Panc1 (cell line): ENCODE measurements around the gene NANS. TPM values are rescaled to one million over a fixed set of nuclear protein-coding genes. Genes with fewer than 3 reads are reported as not detected.

Experiments
- ATAC-seq: fragments of 200-7000 bp; cut with Tn5 transposase; 2 replicates; pipeline ENCODE4 v1.9.1; 2020; ENCODE audit warnings: mild to moderate bottlenecking, moderate library complexity
- BruUV-seq: library from RNA; stranded (reverse); fragments of 400-500 nt; replicated peaks from 2 replicates; lab custom pipeline; 2021; lab: Mats Ljungman, UMichigan
- CTCF ChIA-PET: fragments of 300-600 bp; sonication (Branson Sonifier 250); formaldehyde crosslinking; loops from one replicate; lab custom pipeline; 2022; ENCODE audit warnings: antibody characterized with exemption; lab: Charles Lee
- POLR2A ChIA-PET: fragments of 300-600 bp; sonication (Branson Sonifier 250); formaldehyde crosslinking; loops from one replicate; lab custom pipeline; 2022; ENCODE audit warnings: antibody characterized with exemption; lab: Charles Lee
- DNase-seq: peaks from one replicate; pipeline ENCODE4 v3.0.0-alpha.2; 2010; ENCODE audit warnings: low read depth, low spot score
- H3K27ac ChIP-seq: 2 replicates; pipeline ENCODE4 v1.5.1; 2011; ENCODE audit warnings: mild to moderate bottlenecking, low read length, inconsistent platforms
- H3K27me3 ChIP-seq: fragments of 200-500 bp; sonication (Bioruptor generic); 2 replicates; pipeline ENCODE4 v1.6.0; 2014; ENCODE audit warnings: low read length, inconsistent platforms; ENCODE audit not compliant: control insufficient read depth, insufficient read depth
- H3K36me3 ChIP-seq: fragments of 200-500 bp; sonication (Bioruptor generic); 2 replicates; pipeline ENCODE4 v1.5.1; 2014; ENCODE audit warnings: inconsistent platforms, mild to moderate bottlenecking, low read length, moderate library complexity; ENCODE audit not compliant: control insufficient read depth, insufficient read depth
- H3K4me1 ChIP-seq: 2 replicates; pipeline ENCODE4 v1.5.1; 2011; ENCODE audit warnings: inconsistent platforms, mild to moderate bottlenecking, low read length, moderate library complexity; ENCODE audit not compliant: control insufficient read depth, insufficient read depth
- H3K4me3 ChIP-seq, 2 experiments: 2 replicates each; pipeline ENCODE4 v1.5.1; 2011 to 2012; ENCODE audit warnings: low read depth in 2 of 2, low read length in 2 of 2, mild to moderate bottlenecking in 2 of 2, inconsistent platforms in 1 of 2, moderate library complexity in 1 of 2
- H3K9me3 ChIP-seq: fragments of 200-500 bp; sonication (Bioruptor generic); 2 replicates; pipeline ENCODE4 v1.5.1; 2014; ENCODE audit warnings: low read depth, mild to moderate bottlenecking, inconsistent platforms, low read length, moderate library complexity; ENCODE audit not compliant: control insufficient read depth, insufficient read depth
- POLR2AphosphoS5 ChIP-seq: IDR thresholded peaks from 2 replicates; pipeline ENCODE4 v1.6.1; 2012; ENCODE audit warnings: mild to moderate bottlenecking, low read depth, low read length, moderate library complexity
- SIN3A ChIP-seq: IDR thresholded peaks from 2 replicates; pipeline ENCODE4 v1.6.1; 2012; ENCODE audit warnings: low read depth, mild to moderate bottlenecking, low read length, moderate library complexity, borderline replicate concordance; ENCODE audit not compliant: insufficient read depth
- TCF7L2 ChIP-seq: IDR thresholded peaks from 2 replicates; pipeline ENCODE4 v1.6.1; 2011; ENCODE audit warnings: mild to moderate bottlenecking, low read depth, low read length, inconsistent platforms
- in situ Hi-C: cut with HindIII; loops from 2 replicates; pipeline ENCODE4 v1.10.0; 2016; ENCODE audit warnings: low sequenced_read_pairs, low pct_unique_long_range_greater_than_20kb
- intact Hi-C: fragments of 100-400 bp; cut with micrococcal nuclease; formaldehyde crosslinking; loops from one replicate; pipeline ENCODE4 v1.10.0; 2022; ENCODE audit not compliant: unreplicated experiment
- total RNA-seq: library from RNA; stranded (reverse); gene quantifications from one replicate; pipeline ENCODE4 v1.2.1, GENCODE V29; 2021; ENCODE audit not compliant: unreplicated experiment
- TF ChIP-seq, protein P1 (sequence below): fragments of 450-650 bp; IDR thresholded peaks from 2 replicates; pipeline ENCODE4 v1.5.1; 2017; ENCODE audit warnings: mild to moderate bottlenecking
- TF ChIP-seq, protein P2 (sequence below), 2 experiments: IDR thresholded peaks; 2 replicates each; pipeline ENCODE4 v1.6.1; 2011 to 2012; ENCODE audit warnings: low read depth in 2 of 2, control low read depth in 1 of 2, low read length in 1 of 2, mild to moderate bottlenecking in 1 of 2, moderate library complexity in 1 of 2; ENCODE audit not compliant: insufficient read depth in 1 of 2

The NANS gene
- total RNA-seq, 1 experiment from 2014 or later = 41.0 TPM

DNA sequence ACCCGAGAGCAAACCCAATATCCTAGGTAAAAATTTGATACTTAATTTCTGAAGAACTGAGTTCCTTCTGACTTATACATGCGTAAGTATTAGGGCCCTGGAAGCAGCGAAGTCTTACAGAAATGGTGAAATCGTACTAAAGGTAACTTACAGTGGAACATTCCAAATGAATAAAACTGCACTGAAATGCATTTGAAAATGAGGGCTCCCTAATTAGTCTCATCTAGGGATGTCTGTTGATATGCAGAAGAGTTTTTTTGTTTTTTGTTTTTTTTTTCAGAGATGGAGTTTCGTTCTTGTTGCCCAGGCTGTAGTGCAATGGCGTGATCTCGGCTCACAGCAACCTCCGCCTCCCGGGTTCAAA lies 10.4 kb upstream of the NANS start:
- ATAC-seq (no peak), DNase-seq (no peak)
- H3K4me1 ChIP-seq = no peaks in the 10 kb centered on the region; the same call in 1 of the 2 replicates
- intact Hi-C loops (no loop called here), in situ Hi-C loops (no loop called here)
- no TSS peak for BruUV-seq
- H3K9me3 ChIP-seq = no peaks in the 10 kb centered on the region
- TF ChIP-seq, protein P1, sequence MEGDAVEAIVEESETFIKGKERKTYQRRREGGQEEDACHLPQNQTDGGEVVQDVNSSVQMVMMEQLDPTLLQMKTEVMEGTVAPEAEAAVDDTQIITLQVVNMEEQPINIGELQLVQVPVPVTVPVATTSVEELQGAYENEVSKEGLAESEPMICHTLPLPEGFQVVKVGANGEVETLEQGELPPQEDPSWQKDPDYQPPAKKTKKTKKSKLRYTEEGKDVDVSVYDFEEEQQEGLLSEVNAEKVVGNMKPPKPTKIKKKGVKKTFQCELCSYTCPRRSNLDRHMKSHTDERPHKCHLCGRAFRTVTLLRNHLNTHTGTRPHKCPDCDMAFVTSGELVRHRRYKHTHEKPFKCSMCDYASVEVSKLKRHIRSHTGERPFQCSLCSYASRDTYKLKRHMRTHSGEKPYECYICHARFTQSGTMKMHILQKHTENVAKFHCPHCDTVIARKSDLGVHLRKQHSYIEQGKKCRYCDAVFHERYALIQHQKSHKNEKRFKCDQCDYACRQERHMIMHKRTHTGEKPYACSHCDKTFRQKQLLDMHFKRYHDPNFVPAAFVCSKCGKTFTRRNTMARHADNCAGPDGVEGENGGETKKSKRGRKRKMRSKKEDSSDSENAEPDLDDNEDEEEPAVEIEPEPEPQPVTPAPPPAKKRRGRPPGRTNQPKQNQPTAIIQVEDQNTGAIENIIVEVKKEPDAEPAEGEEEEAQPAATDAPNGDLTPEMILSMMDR = no peak
- TF ChIP-seq TCF7L2 (no peak), POLR2AphosphoS5 (no peak), SIN3A (no peak)
- TF ChIP-seq, protein P2, sequence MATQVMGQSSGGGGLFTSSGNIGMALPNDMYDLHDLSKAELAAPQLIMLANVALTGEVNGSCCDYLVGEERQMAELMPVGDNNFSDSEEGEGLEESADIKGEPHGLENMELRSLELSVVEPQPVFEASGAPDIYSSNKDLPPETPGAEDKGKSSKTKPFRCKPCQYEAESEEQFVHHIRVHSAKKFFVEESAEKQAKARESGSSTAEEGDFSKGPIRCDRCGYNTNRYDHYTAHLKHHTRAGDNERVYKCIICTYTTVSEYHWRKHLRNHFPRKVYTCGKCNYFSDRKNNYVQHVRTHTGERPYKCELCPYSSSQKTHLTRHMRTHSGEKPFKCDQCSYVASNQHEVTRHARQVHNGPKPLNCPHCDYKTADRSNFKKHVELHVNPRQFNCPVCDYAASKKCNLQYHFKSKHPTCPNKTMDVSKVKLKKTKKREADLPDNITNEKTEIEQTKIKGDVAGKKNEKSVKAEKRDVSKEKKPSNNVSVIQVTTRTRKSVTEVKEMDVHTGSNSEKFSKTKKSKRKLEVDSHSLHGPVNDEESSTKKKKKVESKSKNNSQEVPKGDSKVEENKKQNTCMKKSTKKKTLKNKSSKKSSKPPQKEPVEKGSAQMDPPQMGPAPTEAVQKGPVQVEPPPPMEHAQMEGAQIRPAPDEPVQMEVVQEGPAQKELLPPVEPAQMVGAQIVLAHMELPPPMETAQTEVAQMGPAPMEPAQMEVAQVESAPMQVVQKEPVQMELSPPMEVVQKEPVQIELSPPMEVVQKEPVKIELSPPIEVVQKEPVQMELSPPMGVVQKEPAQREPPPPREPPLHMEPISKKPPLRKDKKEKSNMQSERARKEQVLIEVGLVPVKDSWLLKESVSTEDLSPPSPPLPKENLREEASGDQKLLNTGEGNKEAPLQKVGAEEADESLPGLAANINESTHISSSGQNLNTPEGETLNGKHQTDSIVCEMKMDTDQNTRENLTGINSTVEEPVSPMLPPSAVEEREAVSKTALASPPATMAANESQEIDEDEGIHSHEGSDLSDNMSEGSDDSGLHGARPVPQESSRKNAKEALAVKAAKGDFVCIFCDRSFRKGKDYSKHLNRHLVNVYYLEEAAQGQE (IDR thresholded peaks at IDR 0.05; ENCODE audit: insufficient read depth in 1 of 2, low read depth in 2 of 2, low read length in 1 of 2) = no peak
- ChIA-PET CTCF (no interaction called here), POLR2A (no interaction called here)
- H3K4me3 ChIP-seq = no peak overlapping the region
- H3K27ac ChIP-seq = no peak overlapping the region
- peaks cover 9% of the 10 kb centered on the region; the same call in 1 of the 2 replicates for H3K36me3 ChIP-seq
- no peaks in the 10 kb centered on the region for H3K27me3 ChIP-seq

DNA sequence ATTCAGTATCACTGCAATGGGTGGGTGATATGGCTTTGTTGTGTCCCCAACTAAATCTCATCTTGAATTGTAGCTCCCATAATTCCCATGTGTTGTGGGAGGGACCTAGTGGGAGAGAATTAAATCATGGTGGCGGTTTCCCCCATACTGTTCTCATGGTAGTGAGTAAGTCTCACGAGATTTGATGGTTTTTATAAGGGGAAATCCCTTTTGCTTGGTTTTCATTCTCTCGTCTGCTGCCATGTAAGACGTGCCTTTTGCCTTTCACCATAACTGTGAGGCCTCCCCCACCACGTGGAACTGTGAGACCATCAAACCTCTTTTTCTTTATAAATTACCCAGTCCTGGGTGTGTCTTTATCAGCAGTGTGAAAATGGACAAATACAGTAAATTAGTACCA lies 9.5 kb upstream of the NANS start:
- Histone ChIP-seq H3K4me1 (no peaks in the 10 kb centered on the region; the same call in 1 of the 2 replicates), H3K9me3 (no peaks in the 10 kb centered on the region), H3K27me3 (no peaks in the 10 kb centered on the region), H3K36me3 (peaks cover 9% of the 10 kb centered on the region; the same call in 1 of the 2 replicates), H3K27ac (no peak overlapping the region), H3K4me3 (no peak overlapping the region)
- POLR2A ChIA-PET = no interaction called here
- BruUV-seq = no TSS peak
- in situ Hi-C loops (no loop called here), intact Hi-C loops (no loop called here)
- DNase-seq (no peak), ATAC-seq (no peak)
- no peak for TF ChIP-seq TCF7L2
- no peak for TF ChIP-seq SIN3A
- CTCF ChIA-PET = no interaction called here

DNA sequence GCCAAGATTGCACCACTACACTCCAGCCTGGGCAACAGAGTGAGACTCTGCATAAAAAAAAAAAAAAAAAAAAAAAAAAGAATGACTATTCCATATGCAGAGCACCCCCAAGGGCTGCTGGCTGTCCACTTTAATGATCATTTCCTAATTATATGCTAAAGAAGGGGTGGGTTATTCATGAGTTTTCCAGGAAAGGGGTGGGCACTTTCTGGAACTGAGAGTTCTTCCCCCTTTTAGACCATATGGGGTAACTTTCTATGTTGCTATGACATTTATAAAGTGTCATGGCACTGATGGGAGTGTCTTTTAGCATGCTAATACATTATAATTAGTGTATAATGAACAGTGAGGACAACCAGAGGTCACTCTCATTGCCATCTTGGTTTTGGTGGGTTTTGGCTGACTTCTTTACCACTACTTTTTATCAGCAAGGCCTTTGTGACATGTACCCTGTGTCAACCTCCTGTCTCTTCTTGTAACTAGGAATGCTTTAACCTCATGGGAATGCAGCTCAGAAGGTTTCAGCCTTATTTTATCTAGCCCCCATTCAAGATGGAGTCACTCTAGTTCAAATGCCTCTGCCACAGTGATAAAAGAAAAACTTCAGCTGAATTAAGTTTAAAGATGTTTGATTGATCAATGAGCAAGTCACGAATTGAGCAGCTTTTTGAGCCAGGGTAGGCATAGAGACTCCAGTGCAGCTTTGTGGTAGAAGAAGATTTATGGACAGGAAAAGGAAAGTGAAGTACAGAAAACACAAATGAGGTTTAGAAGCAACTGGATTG lies 7.1 kb upstream of the NANS start:
- H3K27me3 ChIP-seq = no peaks in the 10 kb centered on the region
- CTCF ChIA-PET = no interaction called here
- H3K4me3 ChIP-seq = no peak overlapping the region
- H3K9me3 ChIP-seq = no peaks in the 10 kb centered on the region
- intact Hi-C loops = no loop called here
- no TSS peak for BruUV-seq
- POLR2A ChIA-PET = no interaction called here
- TF ChIP-seq SIN3A (no peak), TCF7L2 (no peak)
- TF ChIP-seq, protein P2 (IDR thresholded peaks at IDR 0.05; ENCODE audit: insufficient read depth in 1 of 2, low read depth in 2 of 2, low read length in 1 of 2) = no peak
- H3K36me3 ChIP-seq = peaks cover 9% of the 10 kb centered on the region; the same call in 1 of the 2 replicates
- DNase-seq (no peak), ATAC-seq (no peak)
- no peaks in the 10 kb centered on the region; the same call in 1 of the 2 replicates for H3K4me1 ChIP-seq
- in situ Hi-C loops = no loop called here
- no peak overlapping the region for H3K27ac ChIP-seq
